ENCODE data around the gene VWA7. TPM values are rescaled to one million over a fixed set of nuclear protein-coding genes. Genes with fewer than 3 reads are reported as not detected.

The VWA7 gene
- total and polyA plus RNA-seq, 12 donors = 0.17 to 8.1 (median 0.68) TPM

- peaks cover 6 to 8% of the 10 kb centered on the region in 2 donors for H3K4me1 ChIP-seq (replicated peaks in 1 of 2)
- H3K27me3 ChIP-seq = no peaks in the 10 kb centered on the region
- H3K9me3 ChIP-seq (replicated peaks in 1 of 3) = no peaks in the 10 kb centered on the region
- TF ChIP-seq CTCF (IDR thresholded peaks at IDR 0.05) (no peak), POLR2A (IDR thresholded peaks at IDR 0.05) (no peak)
- H3K36me3 ChIP-seq (replicated peaks in 1 of 2) = peaks cover 0 to 74% of the 10 kb centered on the region in 2 donors
- 89 to 95% (median 93%) methylated on average over 4 to 20 of the region's 20 CpGs for WGBS, 4 donors
- intact Hi-C loops (cut with DNase I) = no loop called here
- H3K27ac ChIP-seq = no peak overlapping the region
- DNase-seq = no peak
- H3K4me3 ChIP-seq = no peak overlapping the region
These were observed 3.5 kb upstream of the VWA7 start for GRCh38 chr6:31780507-31781243.

- no peaks in the 10 kb centered on the region for H3K9me3 ChIP-seq (replicated peaks in 1 of 3)
- 91 to 95% (median 94%) methylated on average over 3 to 10 of the region's 10 CpGs; no CpG with 5 or more reads in 1 of the 4 donors for WGBS, 4 donors
- H3K4me3 ChIP-seq = no peak overlapping the region
- no peak for TF ChIP-seq POLR2A (IDR thresholded peaks at IDR 0.05)
- no peak for TF ChIP-seq CTCF (IDR thresholded peaks at IDR 0.05)
- no peaks in the 10 kb centered on the region for H3K27me3 ChIP-seq
- no peak overlapping the region for H3K27ac ChIP-seq
- peaks cover 0 to 66% of the 10 kb centered on the region in 2 donors for H3K36me3 ChIP-seq (replicated peaks in 1 of 2)
- H3K4me1 ChIP-seq (replicated peaks in 1 of 2) = peaks cover 6 to 8% of the 10 kb centered on the region in 2 donors
- intact Hi-C loops (cut with DNase I) = no loop called here
- no peak for DNase-seq
These were observed 2.8 kb upstream of the VWA7 start for GRCh38 chr6:31779908-31780307.

- no peak overlapping the region for H3K27ac ChIP-seq
- H3K36me3 ChIP-seq (replicated peaks in 1 of 2) = peaks cover 0 to 60% of the 10 kb centered on the region in 2 donors
- 83 to 94% (median 93%) methylated on average over 3 to 43 of the region's 43 CpGs for WGBS, 4 donors
- H3K9me3 ChIP-seq (replicated peaks in 1 of 3) = no peaks in the 10 kb centered on the region
- no peaks in the 10 kb centered on the region for H3K27me3 ChIP-seq
- intact Hi-C loops (cut with DNase I) = no loop called here
- peaks cover 6 to 8% of the 10 kb centered on the region in 2 donors for H3K4me1 ChIP-seq (replicated peaks in 1 of 2)
- no peak overlapping the region for H3K4me3 ChIP-seq
- no peak for TF ChIP-seq POLR2A (IDR thresholded peaks at IDR 0.05)
- TF ChIP-seq CTCF (IDR thresholded peaks at IDR 0.05) = no peak
- no peak for DNase-seq
These were observed 2.1 kb upstream of the VWA7 start for GRCh38 chr6:31778999-31779885.

GRCh38 chr6:31778193-31778592 lies 1.1 kb upstream of the VWA7 start:
- intact Hi-C loops (cut with DNase I) = no loop called here
- Histone ChIP-seq H3K27me3 (no peaks in the 10 kb centered on the region), H3K27ac (no peak overlapping the region), H3K36me3 (replicated peaks in 1 of 2) (peaks cover 0 to 49% of the 10 kb centered on the region in 2 donors), H3K4me1 (replicated peaks in 1 of 2) (peaks cover 6 to 8% of the 10 kb centered on the region in 2 donors), H3K4me3 (no peak overlapping the region), H3K9me3 (replicated peaks in 1 of 3) (no peaks in the 10 kb centered on the region)
- no peak for DNase-seq
- 91 to 100% (median 96%) methylated on average over 5 of the region's 5 CpGs for WGBS, 4 donors
- no peak for TF ChIP-seq CTCF (IDR thresholded peaks at IDR 0.05)
- TF ChIP-seq POLR2A (IDR thresholded peaks at IDR 0.05) = no peak
